ENCODE measurements around the gene ASTN1. TPM values are rescaled to one million over a fixed set of nuclear protein-coding genes. Genes with fewer than 3 reads are reported as not detected.

The ASTN1 gene
- total and polyA plus RNA-seq, 2 of the 4 experiments (the other 2 are of a cell fraction), result under 0.01 to 0.07 TPM

- no peak overlapping the region for H3K4me3 ChIP-seq (ENCODE audit: insufficient read depth, low read depth, low read length)
- H3K14ac ChIP-seq (replicated peaks; ENCODE audit: low read depth, low read length), result no peak overlapping the region
- H3K56ac ChIP-seq (ENCODE audit: extremely low read depth, insufficient read depth, low read length), result no peak overlapping the region
- no peak overlapping the region for H3K9ac ChIP-seq (ENCODE audit: low read depth, low read length)
- WGBS, 2 experiments (ENCODE audit: extremely low coverage in 2 of 2, insufficient read length in 1 of 2), result no CpG with 5 or more reads among the region's 3 CpGs
- no peak overlapping the region for H2BK15ac ChIP-seq (ENCODE audit: low read depth, low read length)
- H3K4me1 ChIP-seq (ENCODE audit: control insufficient read depth, insufficient read depth, low read length), result no peaks in the 10 kb centered on the region
- H3K79me1 ChIP-seq (ENCODE audit: low read depth in 1 of 2, low read length in 2 of 2), result no peaks in the 10 kb centered on the region
- no peak overlapping the region for H2AK9ac ChIP-seq (replicated peaks; ENCODE audit: low read depth, low read length, poor library complexity)
- H3K27me3 ChIP-seq (ENCODE audit: control insufficient read depth, insufficient read depth, low read length), result no peaks in the 10 kb centered on the region
- no peak overlapping the region for H3K18ac ChIP-seq (ENCODE audit: low read depth, low read length)
- H2BK5ac ChIP-seq (ENCODE audit: low read depth, low read length, poor library complexity, severe bottlenecking), result no peak overlapping the region
- dilution Hi-C loops (cut with HindIII; ENCODE audit: low sequenced_read_pairs, unreplicated experiment), result no loop called here
- no peaks in the 10 kb centered on the region for H3K36me3 ChIP-seq (ENCODE audit: control insufficient read depth, insufficient read depth, low read length)
- no peak overlapping the region for H2BK20ac ChIP-seq (ENCODE audit: low read depth, low read length)
- no peak overlapping the region for H2AK5ac ChIP-seq (ENCODE audit: low read depth, low read length)
- H4K20me1 ChIP-seq (ENCODE audit: insufficient read depth, low read length), result no peaks in the 10 kb centered on the region
- H4K91ac ChIP-seq (ENCODE audit: insufficient read depth, low read depth, low read length), result no peak overlapping the region
- H3K23ac ChIP-seq (ENCODE audit: low read depth, low read length), result no peak overlapping the region
- CTCF ChIA-PET, result no interaction called here
- H2BK120ac ChIP-seq (ENCODE audit: low read depth, low read length), result no peak overlapping the region
- intact Hi-C loops (cut with micrococcal nuclease), result no loop called here
- H4K8ac ChIP-seq (ENCODE audit: low read depth in 2 of 2, low read length in 2 of 2), result no peak overlapping the region
- DNase-seq (no peak), ATAC-seq (ENCODE audit: low read depth) (no peak)
- in situ Hi-C loops (cut with MboI; ENCODE audit: low sequenced_read_pairs), result no loop called here
- no peak for TF ChIP-seq FOS (IDR thresholded peaks at IDR 0.05; ENCODE audit: low read depth, low read length)
- no peak overlapping the region for H3K27ac ChIP-seq (ENCODE audit: insufficient read depth, low read length)
- no peaks in the 10 kb centered on the region for H3K9me3 ChIP-seq (ENCODE audit: control insufficient read depth, insufficient read depth, low read length)
- H3K9me1 ChIP-seq (ENCODE audit: insufficient read depth, low read length), result no peaks in the 10 kb centered on the region
- H2AFZ ChIP-seq (replicated peaks; ENCODE audit: low read length, poor library complexity), result no peak overlapping the region
- no TSS peak for BruUV-seq (replicated peaks)
- H3K4me2 ChIP-seq (ENCODE audit: low read depth, low read length), result no peak overlapping the region
- H3K4ac ChIP-seq (ENCODE audit: low read depth, low read length), result no peak overlapping the region
- H4K5ac ChIP-seq (ENCODE audit: low read depth, low read length), result no peak overlapping the region
- POLR2A ChIA-PET (ENCODE audit: unreplicated experiment), result no interaction called here
Observed at GRCh38 chr1:177023726-177024125, 140.8 kb downstream of the ASTN1 start.

All from IMR-90 (cell line).